GM12873 (cell line): ENCODE data around the gene MLLT10.

Experiments used
- TF ChIP-seq, protein P1 (sequence below): IDR thresholded peaks from 2 replicates; pipeline ENCODE4 v1.5.1; 2012; ENCODE audit warnings: low read depth, mild to moderate bottlenecking, moderate library complexity, low read length, control low read depth; ENCODE audit not compliant: insufficient read depth; ENCODE audit errors: missing control alignments

The MLLT10 gene

DNA sequence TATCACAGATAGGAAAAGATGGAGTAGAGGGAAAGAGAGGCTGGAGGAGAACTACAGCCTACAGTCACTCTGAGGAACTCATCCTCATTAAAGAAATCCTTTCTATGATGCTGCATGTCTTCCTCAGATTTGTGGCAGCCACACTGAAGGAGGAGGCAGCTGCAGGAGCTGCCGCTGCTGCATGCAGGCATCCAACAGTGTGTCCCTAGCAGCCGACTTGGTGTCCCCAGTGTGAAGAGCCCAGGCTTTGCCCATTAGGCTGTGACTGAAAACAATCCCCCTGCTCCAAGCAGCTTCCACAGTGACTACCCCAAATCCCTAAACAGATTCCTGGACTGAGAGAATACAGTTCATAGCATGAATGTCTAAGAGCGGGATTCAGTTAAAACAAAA lies 31.7 kb upstream of the MLLT10 start:
- TF ChIP-seq, protein P1, sequence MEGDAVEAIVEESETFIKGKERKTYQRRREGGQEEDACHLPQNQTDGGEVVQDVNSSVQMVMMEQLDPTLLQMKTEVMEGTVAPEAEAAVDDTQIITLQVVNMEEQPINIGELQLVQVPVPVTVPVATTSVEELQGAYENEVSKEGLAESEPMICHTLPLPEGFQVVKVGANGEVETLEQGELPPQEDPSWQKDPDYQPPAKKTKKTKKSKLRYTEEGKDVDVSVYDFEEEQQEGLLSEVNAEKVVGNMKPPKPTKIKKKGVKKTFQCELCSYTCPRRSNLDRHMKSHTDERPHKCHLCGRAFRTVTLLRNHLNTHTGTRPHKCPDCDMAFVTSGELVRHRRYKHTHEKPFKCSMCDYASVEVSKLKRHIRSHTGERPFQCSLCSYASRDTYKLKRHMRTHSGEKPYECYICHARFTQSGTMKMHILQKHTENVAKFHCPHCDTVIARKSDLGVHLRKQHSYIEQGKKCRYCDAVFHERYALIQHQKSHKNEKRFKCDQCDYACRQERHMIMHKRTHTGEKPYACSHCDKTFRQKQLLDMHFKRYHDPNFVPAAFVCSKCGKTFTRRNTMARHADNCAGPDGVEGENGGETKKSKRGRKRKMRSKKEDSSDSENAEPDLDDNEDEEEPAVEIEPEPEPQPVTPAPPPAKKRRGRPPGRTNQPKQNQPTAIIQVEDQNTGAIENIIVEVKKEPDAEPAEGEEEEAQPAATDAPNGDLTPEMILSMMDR, result no peak

DNA sequence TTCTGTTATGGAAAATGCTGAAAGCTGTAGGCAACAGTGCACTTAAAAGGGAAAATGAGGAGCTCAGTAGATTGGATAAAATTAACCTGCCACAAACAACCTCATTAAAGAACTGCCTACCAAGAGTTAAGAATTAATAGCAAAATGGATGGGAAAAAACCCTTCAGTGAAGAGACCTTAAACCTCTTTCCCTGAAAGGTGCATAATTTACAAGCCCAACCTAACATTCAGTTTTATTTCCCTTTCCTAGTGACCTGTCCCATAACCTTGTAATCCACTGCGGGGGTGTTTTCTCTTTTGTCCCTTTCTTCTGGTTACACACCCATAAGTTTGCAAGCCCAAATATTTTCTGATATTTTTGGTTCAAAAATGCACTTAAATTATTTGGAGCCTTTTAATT lies 30.5 kb upstream of the MLLT10 start:
- TF ChIP-seq, protein P1, result no peak

DNA sequence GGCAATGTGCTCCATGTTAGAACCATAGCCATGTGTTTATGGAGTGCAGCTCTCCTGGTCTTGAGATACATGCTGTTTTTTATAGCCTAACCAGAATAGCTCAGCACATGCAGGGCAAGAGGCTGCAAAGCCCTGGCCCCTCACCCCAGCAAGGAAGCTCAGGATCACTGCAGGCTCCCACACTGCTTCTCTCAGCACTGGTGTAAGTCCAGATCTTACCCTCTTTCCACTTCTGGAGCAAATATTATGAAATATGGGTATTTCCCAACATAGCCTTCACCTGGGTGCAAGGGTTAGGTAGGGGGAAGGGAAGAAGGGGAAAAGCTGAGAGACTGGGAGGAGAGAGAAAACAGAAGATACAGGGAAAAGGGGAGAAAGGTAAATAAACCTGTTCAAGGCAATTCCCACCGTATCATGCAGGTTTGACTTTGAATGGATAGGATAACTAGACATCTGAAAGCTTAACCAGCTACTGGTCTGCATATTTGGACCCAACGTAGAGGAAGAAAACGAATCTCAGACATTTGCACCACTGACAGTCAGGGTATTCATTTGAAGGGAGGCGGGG lies 28.2 kb upstream of the MLLT10 start:
- TF ChIP-seq, protein P1, result no peak

DNA sequence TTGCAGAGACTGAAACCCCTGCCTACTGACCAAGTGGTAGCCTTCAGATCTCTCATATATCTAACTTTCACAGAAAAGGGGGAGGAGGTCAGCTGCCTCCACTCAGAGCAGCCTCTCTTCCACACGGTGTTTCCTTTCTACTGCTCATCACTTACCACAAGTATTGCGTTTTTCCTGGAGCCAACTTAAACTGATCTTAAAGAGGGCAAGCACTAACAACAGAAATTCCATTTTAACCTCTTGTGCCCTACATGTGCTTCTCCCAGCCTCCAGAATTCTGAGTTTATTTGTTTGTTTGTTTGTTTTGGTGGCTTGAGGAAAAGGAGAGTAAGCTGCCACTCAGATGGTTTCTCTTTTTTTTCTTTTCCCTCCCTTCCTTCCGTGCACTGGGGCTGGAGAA lies 27.7 kb upstream of the MLLT10 start:
- TF ChIP-seq, protein P1, result no peak

DNA sequence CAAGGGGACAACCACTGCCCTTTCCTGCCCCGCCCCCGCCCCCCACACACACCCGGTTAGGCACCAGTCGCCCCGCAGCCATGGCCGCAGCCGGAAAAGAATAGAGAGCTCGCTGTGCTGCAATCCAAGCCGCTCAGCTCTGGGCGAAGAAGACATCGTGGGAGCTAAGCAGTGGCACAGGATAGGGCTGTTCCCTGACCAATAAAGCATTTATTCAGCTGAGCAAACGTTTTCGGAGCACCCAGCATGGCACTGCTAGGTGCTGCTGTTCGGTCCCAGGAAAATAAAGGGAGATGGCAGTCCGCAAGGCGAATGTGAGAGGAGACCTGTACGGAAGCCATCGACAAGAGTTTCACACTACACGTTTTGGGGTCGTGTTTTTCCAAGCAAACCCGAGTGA lies 26.9 kb upstream of the MLLT10 start:
- TF ChIP-seq, protein P1, result no peak

DNA sequence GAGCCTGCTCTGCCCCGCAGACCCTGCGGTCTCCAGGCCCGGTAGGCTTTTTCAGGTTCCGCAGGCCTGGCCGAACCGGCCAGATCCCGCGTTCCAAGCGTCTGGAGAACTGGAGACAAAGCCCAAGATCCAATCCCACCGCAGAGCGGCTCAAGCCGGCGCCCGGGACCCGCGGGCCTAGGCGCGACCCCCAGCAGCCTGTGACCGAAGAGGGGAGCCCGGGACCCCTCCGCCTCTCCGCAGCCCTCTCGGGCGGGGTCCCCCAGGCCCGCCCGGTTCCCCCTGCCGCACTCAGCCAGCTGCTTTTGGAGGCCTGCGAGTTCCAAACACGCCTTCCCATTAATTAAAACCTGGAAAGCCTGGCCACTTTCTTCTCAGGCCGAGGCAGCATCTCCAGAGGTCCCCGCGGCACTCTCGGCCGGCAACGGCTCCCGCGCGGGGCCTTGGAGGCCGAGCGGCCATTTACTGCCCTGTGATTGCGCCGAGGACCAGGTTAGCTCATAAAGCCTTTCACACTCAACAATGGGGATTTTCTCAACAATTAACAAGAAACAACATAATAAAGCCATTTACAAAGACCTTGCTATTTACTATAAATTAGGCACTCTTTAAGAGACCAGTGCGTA lies 25.2 kb upstream of the MLLT10 start:
- TF ChIP-seq, protein P1, result no peak

DNA sequence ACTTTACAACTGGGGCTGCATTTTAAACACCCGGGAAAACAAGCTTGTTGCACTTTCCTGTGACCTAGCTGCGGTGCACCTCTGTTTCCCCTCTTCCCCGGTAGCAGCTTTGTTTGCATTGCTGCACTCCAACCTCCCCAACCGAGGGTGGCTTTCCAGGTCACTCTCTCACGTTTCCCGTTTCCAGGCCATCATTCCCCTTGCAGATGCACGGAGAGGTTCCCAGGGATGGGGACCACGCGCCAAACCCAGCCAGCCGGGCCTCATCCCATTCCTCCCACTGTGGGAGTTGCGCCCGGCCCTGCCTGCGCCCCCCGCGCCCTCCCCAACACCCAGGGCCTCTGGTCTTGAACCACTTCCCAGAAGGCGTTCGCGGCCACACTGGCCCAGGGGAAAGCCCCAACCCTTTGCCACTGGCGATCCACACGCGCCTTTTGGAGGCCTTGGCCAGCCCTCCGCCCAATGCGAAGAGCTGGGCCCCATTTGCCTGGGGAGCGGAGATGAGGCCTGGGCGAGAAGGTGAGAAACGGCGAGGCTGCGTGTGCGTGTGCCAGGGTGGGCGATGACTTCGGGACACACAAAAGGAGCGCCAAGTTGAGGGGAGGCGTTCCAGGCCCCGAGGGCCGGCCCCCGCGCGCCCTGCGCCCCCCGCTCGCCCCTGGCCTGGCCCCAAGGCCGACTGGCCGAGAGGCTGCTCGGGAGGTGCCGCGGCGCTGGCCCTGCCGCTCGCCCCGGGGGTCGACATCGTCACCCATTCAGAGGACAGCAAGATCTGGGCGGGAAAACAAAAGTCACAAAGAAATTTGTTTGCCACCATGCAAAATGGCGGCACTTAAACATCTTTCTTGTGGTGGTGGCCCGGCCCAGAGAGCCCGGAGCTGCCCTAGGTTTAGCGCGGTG lies 24.4 kb upstream of the MLLT10 start:
- TF ChIP-seq, protein P1, result no peak
